HepG2 (cell line): ENCODE data around the gene CTIF. TPM values are rescaled to one million over a fixed set of nuclear protein-coding genes. Genes with fewer than 3 reads are reported as not detected.

Source experiments
- CREB3 ChIP-seq: sonication (generic); formaldehyde crosslinking; IDR thresholded peaks from 2 replicates; pipeline ENCODE4 v1.5.0; 2020; ENCODE audit warnings: missing genetic modification reagents
- ERF ChIP-seq: IDR thresholded peaks from 2 replicates; pipeline ENCODE4 v1.6.1; 2018; ENCODE audit warnings: missing biosample characterization, missing genetic modification reagents
- GABPB1 ChIP-seq: IDR thresholded peaks from 2 replicates; pipeline ENCODE4 v1.6.1; 2016; ENCODE audit warnings: mild to moderate bottlenecking, missing genetic modification reagents, moderate library complexity, missing compliant biosample characterization
- HMGXB4 ChIP-seq, 2 experiments: sonication (generic) in 1 of 2; formaldehyde crosslinking in 1 of 2; IDR thresholded peaks; 2 replicates each; pipeline versions ENCODE4 v1.4.0 to v1.6.1; 2018 to 2020; ENCODE audit warnings: missing genetic modification reagents in 2 of 2, borderline replicate concordance in 1 of 2, low read depth in 1 of 2, mild to moderate bottlenecking in 1 of 2, missing biosample characterization in 1 of 2
- HOXA3 ChIP-seq: sonication (generic); formaldehyde crosslinking; IDR thresholded peaks from 2 replicates; pipeline ENCODE4 v1.5.0; 2020; ENCODE audit warnings: missing genetic modification reagents
- JUND ChIP-seq: sonication (generic); formaldehyde crosslinking; IDR thresholded peaks from 2 replicates; pipeline ENCODE4 v1.8.0; 2022; ENCODE audit warnings: mild to moderate bottlenecking, missing genetic modification reagents
- KDM4B ChIP-seq: sonication (generic); formaldehyde crosslinking; IDR thresholded peaks from 2 replicates; pipeline ENCODE4 v1.4.0; 2020; ENCODE audit warnings: missing genetic modification reagents
- NFAT5 ChIP-seq: sonication (generic); formaldehyde crosslinking; IDR thresholded peaks from 2 replicates; pipeline ENCODE4 v1.4.0; 2020; ENCODE audit warnings: missing genetic modification reagents
- PHF20 ChIP-seq: sonication (generic); formaldehyde crosslinking; IDR thresholded peaks from 2 replicates; pipeline ENCODE4 v1.5.0; 2020; ENCODE audit warnings: mild to moderate bottlenecking, missing genetic modification reagents
- SMAD1 ChIP-seq: sonication (generic); formaldehyde crosslinking; IDR thresholded peaks from 2 replicates; pipeline ENCODE4 v1.4.0; 2020; ENCODE audit warnings: missing genetic modification reagents, low read depth, mild to moderate bottlenecking, borderline replicate concordance
- SMAD9 ChIP-seq: sonication (generic); formaldehyde crosslinking; IDR thresholded peaks from 2 replicates; pipeline ENCODE4 v1.5.1; 2020; ENCODE audit warnings: mild to moderate bottlenecking, missing genetic modification reagents
- ZFP36L2 ChIP-seq: sonication (generic); formaldehyde crosslinking; IDR thresholded peaks from 2 replicates; pipeline ENCODE4 v1.4.0; 2020; ENCODE audit warnings: missing genetic modification reagents
- ZNF10 ChIP-seq: sonication (generic); formaldehyde crosslinking; IDR thresholded peaks from 2 replicates; pipeline ENCODE4 v1.4.0; 2020; ENCODE audit warnings: mild to moderate bottlenecking, low read depth, missing genetic modification reagents, borderline replicate concordance
- ZNF280B ChIP-seq: sonication (generic); formaldehyde crosslinking; IDR thresholded peaks from 2 replicates; pipeline ENCODE4 v1.5.0; 2020; ENCODE audit warnings: missing genetic modification reagents, mild to moderate bottlenecking, borderline replicate concordance
- ZNF280D ChIP-seq: sonication (generic); formaldehyde crosslinking; IDR thresholded peaks from 2 replicates; pipeline ENCODE4 v1.5.1; 2020; ENCODE audit warnings: mild to moderate bottlenecking, missing genetic modification reagents
- ZNF83 ChIP-seq: sonication (generic); formaldehyde crosslinking; IDR thresholded peaks from 2 replicates; pipeline ENCODE4 v1.4.0; 2020; ENCODE audit warnings: missing genetic modification reagents, mild to moderate bottlenecking, borderline replicate concordance
- ZNF841 ChIP-seq: sonication (generic); formaldehyde crosslinking; IDR thresholded peaks from 2 replicates; pipeline ENCODE4 v1.8.1; 2023; ENCODE audit warnings: missing genetic modification reagents, borderline replicate concordance
- polyA plus RNA-seq, 8 experiments: library from polyadenylated mRNA; depleted of rRNA in 3 of 8; stranded (reverse) in 7 of 8; unstranded in 1 of 8; fragments of >200 nt; fragmentation: Illumina TruSeq in 4 of 8; extraction: Trizol in 4 of 8; gene quantifications; 2 replicates each; pipeline versions ENCODE4 v1.2.1 to v1.2.3, GENCODE V29; 2011 to 2016; ENCODE audit warnings: low read depth in 4 of 8, missing spikeins in 1 of 8, mixed read lengths in 1 of 8; ENCODE audit not compliant: insufficient read depth in 1 of 8
- total RNA-seq, 5 experiments: library from RNA; depleted of rRNA; stranded (reverse); fragments of >200 nt; fragmentation: Illumina TruSeq; extraction: Trizol; gene quantifications; 2 replicates each; pipeline ENCODE4 v1.2.3, GENCODE V29; 2016; ENCODE audit warnings: low read depth in 1 of 5

The CTIF gene
- total and polyA plus RNA-seq, 2 of the 13 experiments (the other 11 are each of a cell fraction or from before 2014, with no cell fraction given), result 18.2 to 28.0 TPM

GRCh38 chr18:48675352-48675761, 136.5 kb downstream of the CTIF start (continued):
- TF ChIP-seq ZNF280B (CRISPR knock-in tag) (0 out of 2 replicates have a peak, but pooled peaks have one; percentile 23), PHF20 (no peak), ZFP36L2 (CRISPR knock-in tag) (no peak), ZNF10 (CRISPR knock-in tag) (no peak), ZNF83 (CRISPR knock-in tag) (no peak), SMAD1 (CRISPR knock-in tag) (peak; percentile 61; the same call in 1 of the 2 replicates), ZNF841 (CRISPR knock-in tag) (no peak), SMAD9 (CRISPR knock-in tag) (no peak), NFAT5 (CRISPR knock-in tag) (no peak), HOXA3 (CRISPR knock-in tag) (peak; percentile 41; the same call in 1 of the 2 replicates), GABPB1 (CRISPR knock-in tag) (peak; percentile 40), ZNF280D (CRISPR knock-in tag) (0 out of 2 replicates have a peak, but pooled peaks have one; percentile 28), HMGXB4 (CRISPR knock-in tag; IDR thresholded peaks at IDR 0.05; ENCODE audit: borderline replicate concordance in 1 of 2, low read depth in 1 of 2) (peak in 1 of 2 experiments; percentile 34; a peak in 1 of 4 replicates), KDM4B (CRISPR knock-in tag) (no peak), CREB3 (CRISPR knock-in tag) (no peak), JUND (no peak), ERF (CRISPR knock-in tag) (0 out of 2 replicates have a peak, but pooled peaks have one; percentile 36)
